Heart right ventricle (tissue), 16 donors: ENCODE results near the gene CAV3. TPM values are rescaled to one million over a fixed set of nuclear protein-coding genes. Genes with fewer than 3 reads are reported as not detected.

ENCODE experiments used
- ATAC-seq, 8 donors: fragments of 200-7000 bp; cut with Tn5 transposase; one replicate each; pipeline ENCODE4 v1.9.1; 2020; ENCODE audit warnings: mild to moderate bottlenecking in 8 of 8, moderate library complexity in 8 of 8, moderate number of reproducible peaks in 1 of 8
- DNase-seq, 2 donors: peaks; one replicate each; pipeline ENCODE4 v3.0.0-alpha.2; 2020
- H3K27ac ChIP-seq, 10 donors: fragments of 200-600 bp; sonication (generic) in 2 of 10; one replicate each; pipeline versions ENCODE4 v1.5.0 to v1.8.0; 2020 to 2022; ENCODE audit warnings: mild to moderate bottlenecking in 3 of 10
- H3K27me3 ChIP-seq, 7 donors: fragments of 200-600 bp; one replicate each; pipeline ENCODE4 v1.8.0; 2021 to 2022; ENCODE audit warnings: mild to moderate bottlenecking in 2 of 7
- H3K36me3 ChIP-seq, 9 donors: fragments of 200-600 bp; sonication (generic) in 1 of 9; one replicate each; pipeline versions ENCODE4 v1.5.0 to v1.8.0; 2020 to 2022; ENCODE audit warnings: mild to moderate bottlenecking in 2 of 9
- H3K4me1 ChIP-seq, 9 donors: fragments of 200-600 bp; sonication (generic) in 1 of 9; one replicate each; pipeline versions ENCODE4 v1.5.0 to v1.8.0; 2020 to 2022; ENCODE audit warnings: mild to moderate bottlenecking in 4 of 9
- H3K4me3 ChIP-seq, 10 donors: fragments of 200-600 bp; sonication (generic) in 2 of 10; one replicate each; pipeline versions ENCODE4 v1.5.0 to v1.8.0; 2020 to 2022; ENCODE audit warnings: mild to moderate bottlenecking in 7 of 10, moderate library complexity in 2 of 10
- H3K9me3 ChIP-seq, 11 donors: fragments of 200-600 bp in 10 of 11; sonication (generic) in 2 of 11; one replicate each; pipeline versions ENCODE4 v1.5.0 to v1.8.0; 2013 to 2022; ENCODE audit warnings: mild to moderate bottlenecking in 2 of 11, control low read depth in 1 of 11, moderate library complexity in 1 of 11
- CTCF ChIP-seq, 9 donors: fragments of 200-600 bp; sonication (generic) in 2 of 9; IDR thresholded peaks; one replicate each; pipeline versions ENCODE4 v1.5.0 to v1.8.0; 2021 to 2022; ENCODE audit warnings: antibody characterized with exemption in 9 of 9, mild to moderate bottlenecking in 5 of 9, moderate library complexity in 1 of 9
- WGBS, 2 donors: extraction: QIAGEN DNeasy Blood & Tissue Kit; methylation state at CpG; one replicate each; pipeline ENCODE4 v1.1.7; 2013; ENCODE audit warnings: inconsistent platforms in 1 of 2; 5-methylcytosine and 5-hydroxymethylcytosine counted together
- intact Hi-C, 10 donors: fragments of 100-400 bp; cut with DNase I; formaldehyde crosslinking; loops; one replicate each; pipeline versions ENCODE4 v1.11.1 to v1.14.2; 2022
- polyA plus RNA-seq, 2 donors: library from polyadenylated mRNA; stranded (reverse); fragments of 200-250 nt; gene quantifications; one replicate each; pipeline ENCODE4 v1.2.3, GENCODE V29; 2013
- total RNA-seq, 10 donors: library from RNA; stranded (reverse); fragmentation: NEBNext Ultra II Directional in 3 of 10; extraction: Animal tissue kit (Norgen Biotek cat#: 25700) in 3 of 10; gene quantifications; one replicate each; pipeline versions ENCODE4 v1.2.1 to v1.2.4, GENCODE V29; 2021 to 2023
- donor health status: Arrhythmogenic right ventricular cardiomyopathy.
- donor health status: ischemic (EF 13 %, LVEDD 7.1; RV severe dilation, severe dysfunction).
- donor health status: healthy with polysubstance abuse.
- donor health status: DM: no; HTN: yes; CAD: no.
- donor health status: DM: no; HTN: no; CAD: no.
- donor health status: ischemic (EF 25% LVEDD 6.9; RV normal size, moderate dysfunction).
- donor health status: ischemic (EF 25% LVEDD 5.7; RV mildly dilated, moderate dysfunction).
- donor health status: healthy.
- donor health status: DM: yes; HTN: yes; CAD: no.
- donor health status: Ischemic cardiomyopathy.
- donor health status: ischemic (EF 35%, LVEDD 5.7; RV mildly dilated, moderate dysfunction).
- donor health status: nonischemic (EF 11% LVEDD 7.7; RV severe dilation, severe dysfunction).
- donor health status: DM: yes; HTN: yes; CAD: no.
- donor health status: PGD.
- donor health status: ischemic (EF 29% LVEDD 5.4; RV normal size, mild dysfunction).
- donor health status: nonischemic (EF 23%, LVEDD 6.1; RV moderate dilation, normal function).

CAV3 gene
- total and polyA plus RNA-seq, 12 donors, result 16.8 to 32.4 (median 23.9) TPM

GRCh38 chr3:8773941-8774542, 40.4 kb downstream of the CAV3 start:
- DNase-seq, result no peak
- no peak for TF ChIP-seq CTCF (IDR thresholded peaks at IDR 0.05)
- Histone ChIP-seq H3K27me3 (peaks cover 3 to 59% (median 28%) of the 10 kb centered on the region in 7 donors), H3K4me3 (no peak overlapping the region), H3K36me3 (no peaks in the 10 kb centered on the region), H3K4me1 (peaks cover 0 to 8% (median 4%) of the 10 kb centered on the region in 9 donors), H3K27ac (no peak overlapping the region), H3K9me3 (no peaks in the 10 kb centered on the region)
- 73 to 87% methylated on average over 5 of the region's 5 CpGs for WGBS, 2 donors
- peak in 1 of 8 donors; percentile 31 for ATAC-seq
- intact Hi-C loops, result no loop called here

- ATAC-seq (no peak), DNase-seq (no peak)
- no peaks in the 10 kb centered on the region for H3K4me1 ChIP-seq
- no peak for TF ChIP-seq CTCF (IDR thresholded peaks at IDR 0.05)
- H3K36me3 ChIP-seq, result no peaks in the 10 kb centered on the region
- intact Hi-C loops, result no loop called here
- H3K27ac ChIP-seq, result no peak overlapping the region
- no peak overlapping the region for H3K4me3 ChIP-seq
- H3K9me3 ChIP-seq, result no peaks in the 10 kb centered on the region
- peaks cover 0 to 48% (median 20%) of the 10 kb centered on the region in 7 donors for H3K27me3 ChIP-seq
- WGBS, 2 donors, result 79 to 86% methylated on average over 5 of the region's 5 CpGs
These were observed 41.6 kb downstream of the CAV3 start for GRCh38 chr3:8775181-8775580.

GRCh38 chr3:8775602-8776001, 42.0 kb downstream of the CAV3 start:
- Histone ChIP-seq H3K27ac (no peak overlapping the region), H3K4me1 (no peaks in the 10 kb centered on the region), H3K27me3 (peaks cover 0 to 46% (median 16%) of the 10 kb centered on the region in 7 donors), H3K4me3 (no peak overlapping the region), H3K9me3 (no peaks in the 10 kb centered on the region), H3K36me3 (no peaks in the 10 kb centered on the region)
- intact Hi-C loops, result no loop called here
- ATAC-seq (no peak), DNase-seq (no peak)
- WGBS, 2 donors, result 86 to 92% methylated on average over 6 of the region's 6 CpGs
- no peak for TF ChIP-seq CTCF (IDR thresholded peaks at IDR 0.05)

- TF ChIP-seq CTCF (IDR thresholded peaks at IDR 0.05), result no peak
- intact Hi-C loops, result no loop called here
- Histone ChIP-seq H3K4me1 (no peaks in the 10 kb centered on the region), H3K9me3 (no peaks in the 10 kb centered on the region), H3K27ac (no peak overlapping the region), H3K4me3 (no peak overlapping the region), H3K27me3 (peaks cover 0 to 38% (median 9%) of the 10 kb centered on the region in 7 donors), H3K36me3 (no peaks in the 10 kb centered on the region)
- WGBS, 2 donors, result 57 to 61% methylated on average over 4 of the region's 4 CpGs
- DNase-seq, result no peak
- ATAC-seq, result no peak
These were observed 42.8 kb downstream of the CAV3 start for GRCh38 chr3:8776406-8776805.
